Aorta (tissue), 5 donors: ENCODE data around the gene PSAP. TPM values are rescaled to one million over a fixed set of nuclear protein-coding genes. Genes with fewer than 3 reads are reported as not detected.
A peak's percentile ranks its signal among the peaks of the same experiment; 100 is the strongest.
"Not testable (repeated sequence)": the region's sequence is repeated elsewhere in the genome, so short reads cannot be mapped to it uniquely, and the experiment has no call there.

Source experiments
- ATAC-seq: fragments of 200-7000 bp; cut with Tn5 transposase; one replicate; pipeline ENCODE4 v1.9.1; 2022; ENCODE audit warnings: moderate library complexity; ENCODE audit not compliant: low FRiP score
- DNase-seq, 2 donors: peaks; one replicate each; pipeline ENCODE4 v3.0.0-alpha.2; 2020
- H3K27ac ChIP-seq, 2 donors: one replicate each; pipeline ENCODE4 v1.5.1; 2013; ENCODE audit warnings: low read length in 2 of 2, mild to moderate bottlenecking in 2 of 2, moderate library complexity in 2 of 2, control low read depth in 1 of 2, inconsistent platforms in 1 of 2, low read depth in 1 of 2
- H3K27me3 ChIP-seq, 2 donors: one replicate each; pipeline ENCODE4 v1.6.1; 2013; ENCODE audit warnings: control low read depth in 1 of 2, low read length in 1 of 2, mild to moderate bottlenecking in 1 of 2, moderate library complexity in 1 of 2; ENCODE audit not compliant: insufficient read depth in 2 of 2, control insufficient read depth in 1 of 2
- H3K36me3 ChIP-seq, 2 donors: one replicate each; pipeline ENCODE4 v1.6.1; 2013; ENCODE audit warnings: control low read depth in 1 of 2, low read length in 1 of 2, mild to moderate bottlenecking in 1 of 2; ENCODE audit not compliant: insufficient read depth in 2 of 2, control insufficient read depth in 1 of 2
- H3K4me1 ChIP-seq, 2 donors: one replicate each; pipeline ENCODE4 v1.6.1; 2013; ENCODE audit warnings: low read length in 2 of 2, control low read depth in 1 of 2, mild to moderate bottlenecking in 1 of 2, moderate library complexity in 1 of 2; ENCODE audit not compliant: insufficient read depth in 2 of 2, control insufficient read depth in 1 of 2
- H3K4me3 ChIP-seq, 2 donors: one replicate each; pipeline ENCODE4 v1.5.1; 2013; ENCODE audit warnings: low read length in 2 of 2, control low read depth in 1 of 2, mild to moderate bottlenecking in 1 of 2
- H3K9me3 ChIP-seq: one replicate; pipeline ENCODE4 v1.6.1; 2013; ENCODE audit warnings: mild to moderate bottlenecking, low read length; ENCODE audit not compliant: control insufficient read depth
- WGBS, 2 donors: extraction: QIAGEN DNeasy Blood & Tissue Kit; methylation state at CpG; one replicate each; pipeline ENCODE4 v1.1.7; 2013; 5-methylcytosine and 5-hydroxymethylcytosine counted together
- intact Hi-C, 2 donors: fragments of 100-400 bp; cut with DNase I; formaldehyde crosslinking; loops; one replicate each; pipeline versions ENCODE4 v1.14.2 to v1.15.0; 2022
- polyA plus RNA-seq, 2 donors: library from polyadenylated mRNA; stranded (reverse); fragments of 200-250 nt; gene quantifications; one replicate each; pipeline ENCODE4 v1.2.3, GENCODE V29; 2013
- total RNA-seq, 2 donors: library from RNA; stranded (reverse); fragmentation: NEBNext Ultra II Directional; extraction: Animal tissue kit (Norgen Biotek cat#: 25700); gene quantifications; one replicate each; pipeline ENCODE4 v1.2.1, GENCODE V29; 2021
- donor health status: healthy with polysubstance abuse.
- donor health status: Bipolar disorder and iron deficiency.
- donor health status: DM: no; HTN: no; CAD: no.
- donor health status: DM: no; HTN: no; CAD: no.
- donor health status: DM: yes; HTN: yes; CAD: no.

PSAP gene
- total and polyA plus RNA-seq, 4 donors: 698 to 1,176 (median 1,011) TPM

- DNase-seq (no peak), ATAC-seq (no peak)
- H3K9me3 ChIP-seq: no peaks in the 10 kb centered on the region
- H3K4me3 ChIP-seq: no peak overlapping the region
- intact Hi-C loops: no loop called here
- H3K27me3 ChIP-seq: no peaks in the 10 kb centered on the region
- WGBS, 2 donors: 42 to 53% methylated on average over 9 of the region's 9 CpGs
- H3K36me3 ChIP-seq: no peaks in the 10 kb centered on the region
- peak overlapping the region in 1 of 2 donors; percentile 7 for H3K27ac ChIP-seq
- no peaks in the 10 kb centered on the region for H3K4me1 ChIP-seq
Measured at GRCh38 chr10:71889388-71889987, 38.4 kb upstream of the PSAP start.

GRCh38 chr10:71888623-71889387 lies 37.8 kb upstream of the PSAP start:
- 0 to 1% methylated on average over 47 to 48 of the region's 48 CpGs for WGBS, 2 donors
- intact Hi-C loops: no loop called here
- Histone ChIP-seq H3K4me3 (peak overlapping the region; percentile 51 to 90), H3K4me1 (no peaks in the 10 kb centered on the region), H3K27me3 (no peaks in the 10 kb centered on the region), H3K36me3 (no peaks in the 10 kb centered on the region), H3K9me3 (no peaks in the 10 kb centered on the region), H3K27ac (peak overlapping the region in 1 of 2 donors; percentile 7)
- DNase-seq (peak; percentile 94 to 96), ATAC-seq (peak; percentile 92)

- intact Hi-C loops: no loop called here
- DNase-seq: no peak
- Histone ChIP-seq H3K27me3 (no peaks in the 10 kb centered on the region), H3K36me3 (no peaks in the 10 kb centered on the region), H3K4me3 (peak overlapping the region in 1 of 2 donors; percentile 51), H3K27ac (no peak overlapping the region), H3K9me3 (no peaks in the 10 kb centered on the region), H3K4me1 (no peaks in the 10 kb centered on the region)
- ATAC-seq: no peak
- 55 to 57% methylated on average over 8 of the region's 8 CpGs for WGBS, 2 donors
Measured at GRCh38 chr10:71888248-71888622, 37.2 kb upstream of the PSAP start.

GRCh38 chr10:71887743-71888142 lies 36.7 kb upstream of the PSAP start:
- ATAC-seq: no peak
- Histone ChIP-seq H3K4me1 (no peaks in the 10 kb centered on the region), H3K9me3 (no peaks in the 10 kb centered on the region), H3K27ac (no peak overlapping the region), H3K36me3 (no peaks in the 10 kb centered on the region), H3K27me3 (no peaks in the 10 kb centered on the region), H3K4me3 (no peak overlapping the region)
- intact Hi-C loops: no loop called here
- no peak for DNase-seq
- 87 to 96% methylated on average over 4 of the region's 4 CpGs for WGBS, 2 donors

- Histone ChIP-seq H3K36me3 (no peaks in the 10 kb centered on the region), H3K27ac (no peak overlapping the region), H3K27me3 (no peaks in the 10 kb centered on the region), H3K4me1 (no peaks in the 10 kb centered on the region), H3K9me3 (no peaks in the 10 kb centered on the region), H3K4me3 (no peak overlapping the region)
- no peak for ATAC-seq
- no peak for DNase-seq
- WGBS, 2 donors: 79 to 83% methylated on average over 10 of the region's 10 CpGs
- intact Hi-C loops: no loop called here
Measured at GRCh38 chr10:71882813-71883659, 32.0 kb upstream of the PSAP start.

GRCh38 chr10:71881647-71882355 lies 30.8 kb upstream of the PSAP start:
- Histone ChIP-seq H3K4me3 (no peak overlapping the region), H3K4me1 (no peaks in the 10 kb centered on the region), H3K27me3 (no peaks in the 10 kb centered on the region), H3K9me3 (no peaks in the 10 kb centered on the region), H3K27ac (no peak overlapping the region), H3K36me3 (no peaks in the 10 kb centered on the region)
- WGBS, 2 donors: 86 to 94% methylated on average over 9 of the region's 9 CpGs
- DNase-seq (no peak), ATAC-seq (no peak)
- intact Hi-C loops: no loop called here

- intact Hi-C loops: not testable (repeated sequence)
Measured at GRCh38 chr10:71881307-71881624, 30.2 kb upstream of the PSAP start.

GRCh38 chr10:71880425-71881306 lies 29.6 kb upstream of the PSAP start:
- ATAC-seq: no peak
- intact Hi-C loops: no loop called here
- H3K27me3 ChIP-seq: no peaks in the 10 kb centered on the region

More at GRCh38 chr10:71881307-71881624, 30.2 kb upstream of the PSAP start:
- not testable (repeated sequence) for H3K9me3 ChIP-seq, ATAC-seq, H3K4me1 ChIP-seq, H3K4me3 ChIP-seq, H3K36me3 ChIP-seq, H3K27ac ChIP-seq, H3K27me3 ChIP-seq, DNase-seq
- WGBS, 2 donors: 88 to 90% methylated on average over 2 of the region's 2 CpGs

More at GRCh38 chr10:71880425-71881306, 29.6 kb upstream of the PSAP start:
- WGBS, 2 donors: 81 to 83% methylated on average over 13 of the region's 13 CpGs
- H3K36me3 ChIP-seq: no peaks in the 10 kb centered on the region
- H3K4me1 ChIP-seq: no peaks in the 10 kb centered on the region
- no peaks in the 10 kb centered on the region for H3K9me3 ChIP-seq
- no peak overlapping the region for H3K27ac ChIP-seq
- H3K4me3 ChIP-seq: no peak overlapping the region
- DNase-seq: peak in 1 of 2 donors; percentile 86
